HG03196 (cell line): ENCODE results near the gene RILPL2.
"Not testable (repeated sequence)": the region's sequence is repeated elsewhere in the genome, so short reads cannot be mapped to it uniquely, and the experiment has no call there.

ENCODE experiments used
- ATAC-seq: cut with Tn5 transposase; IDR thresholded peaks from one replicate; pipeline ENCODE4 v1.9.1; 2021; ENCODE audit not compliant: unreplicated experiment

Gene RILPL2

DNA sequence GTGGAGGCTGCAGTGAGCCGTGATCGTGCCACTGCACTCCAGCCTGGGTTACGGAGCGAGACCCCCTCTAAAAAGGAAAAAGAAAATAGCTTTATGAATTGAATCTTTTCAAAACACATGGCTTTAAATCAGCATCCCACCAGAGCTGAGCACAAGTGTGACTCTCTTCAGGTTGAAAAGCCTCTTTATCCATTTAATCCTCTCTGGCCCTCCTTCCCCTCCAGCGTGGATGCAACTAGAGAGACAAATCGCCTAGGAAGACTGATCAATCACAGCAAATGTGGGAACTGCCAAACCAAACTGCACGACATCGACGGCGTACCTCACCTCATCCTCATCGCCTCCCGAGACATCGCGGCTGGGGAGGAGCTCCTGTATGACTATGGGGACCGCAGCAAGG lies 29.2 kb downstream of the RILPL2 start:
- not testable (repeated sequence) for ATAC-seq

DNA sequence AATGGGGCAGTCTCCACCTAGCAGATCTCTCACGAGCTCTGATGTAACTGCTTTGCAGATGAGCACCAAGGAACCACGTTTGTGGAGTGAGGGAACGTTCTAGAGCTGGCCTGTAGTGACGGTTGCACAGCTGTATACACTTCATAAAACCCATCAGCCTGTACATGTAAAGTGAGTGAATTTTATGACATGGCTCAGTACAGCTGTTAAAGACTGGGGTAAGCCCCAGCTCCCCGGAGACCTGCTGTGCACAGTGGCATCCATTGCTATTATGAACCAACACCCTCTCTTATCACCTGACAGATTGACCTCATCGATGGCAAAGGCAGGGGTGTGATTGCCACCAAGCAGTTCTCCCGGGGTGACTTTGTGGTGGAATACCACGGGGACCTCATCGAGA lies 31.9 kb downstream of the RILPL2 start:
- no peak for ATAC-seq

DNA sequence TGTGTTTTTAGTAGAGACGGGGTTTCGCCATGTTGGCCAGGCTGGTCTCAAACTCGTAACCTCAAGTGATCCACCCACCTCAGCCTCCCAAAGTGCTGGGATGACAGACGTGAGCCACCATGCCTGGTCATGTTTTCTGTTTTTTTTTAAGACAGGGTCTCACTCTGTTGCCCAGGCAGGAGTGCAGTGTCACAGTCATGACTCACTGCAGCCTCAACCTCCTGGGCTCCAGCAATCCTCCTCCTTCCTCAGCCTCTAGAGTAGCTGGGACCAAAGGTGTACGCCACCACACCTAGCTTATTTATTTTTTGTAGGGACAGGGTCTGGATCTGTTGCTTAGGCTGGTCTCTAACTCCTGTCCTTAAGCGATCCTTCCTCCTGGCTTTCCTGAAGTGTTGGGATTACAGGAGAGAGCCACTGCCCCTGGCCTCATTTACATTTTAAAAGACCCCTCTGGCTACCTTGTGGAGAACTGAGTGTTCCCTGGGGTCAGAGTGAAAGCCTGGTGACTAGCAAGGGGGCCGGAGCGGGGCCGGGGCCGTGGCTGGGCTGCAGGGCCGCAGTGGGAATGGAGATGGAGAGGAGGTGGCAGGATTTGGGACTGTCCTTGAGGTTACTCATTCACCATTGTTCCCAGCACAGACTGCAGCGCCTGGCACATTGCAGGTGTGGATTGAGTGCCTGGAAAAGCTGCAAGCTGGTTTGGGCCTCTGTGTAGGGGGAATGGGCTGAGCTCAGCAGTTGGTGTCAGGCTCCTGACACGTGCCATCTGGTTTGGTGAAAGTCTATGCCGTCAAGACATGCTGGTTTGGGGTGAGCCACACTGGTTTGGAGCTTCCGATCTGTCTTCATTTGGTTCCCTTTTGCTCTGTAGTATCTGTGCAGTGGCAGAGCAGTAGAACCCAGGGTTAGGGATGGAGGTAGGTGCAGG lies 34.5 kb downstream of the RILPL2 start:
- no peak for ATAC-seq

DNA sequence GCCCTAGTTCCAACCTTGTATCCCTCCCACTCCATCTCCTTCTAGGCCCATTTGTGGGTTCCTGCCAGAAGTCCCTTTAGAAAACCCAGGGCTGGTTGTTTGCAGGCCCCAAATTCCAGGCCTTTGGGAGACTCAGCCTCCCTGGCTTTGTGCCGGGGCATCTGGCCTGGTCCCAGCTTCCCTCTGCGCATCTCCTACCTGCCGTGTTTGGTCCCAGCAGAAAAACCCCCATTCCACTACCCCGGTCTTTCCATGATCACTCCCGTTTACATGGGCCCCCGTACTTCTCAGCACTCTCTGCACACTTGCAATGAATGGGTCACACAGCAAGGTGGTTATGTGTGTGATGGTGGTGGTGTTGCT lies 37.2 kb downstream of the RILPL2 start:
- no peak for ATAC-seq

DNA sequence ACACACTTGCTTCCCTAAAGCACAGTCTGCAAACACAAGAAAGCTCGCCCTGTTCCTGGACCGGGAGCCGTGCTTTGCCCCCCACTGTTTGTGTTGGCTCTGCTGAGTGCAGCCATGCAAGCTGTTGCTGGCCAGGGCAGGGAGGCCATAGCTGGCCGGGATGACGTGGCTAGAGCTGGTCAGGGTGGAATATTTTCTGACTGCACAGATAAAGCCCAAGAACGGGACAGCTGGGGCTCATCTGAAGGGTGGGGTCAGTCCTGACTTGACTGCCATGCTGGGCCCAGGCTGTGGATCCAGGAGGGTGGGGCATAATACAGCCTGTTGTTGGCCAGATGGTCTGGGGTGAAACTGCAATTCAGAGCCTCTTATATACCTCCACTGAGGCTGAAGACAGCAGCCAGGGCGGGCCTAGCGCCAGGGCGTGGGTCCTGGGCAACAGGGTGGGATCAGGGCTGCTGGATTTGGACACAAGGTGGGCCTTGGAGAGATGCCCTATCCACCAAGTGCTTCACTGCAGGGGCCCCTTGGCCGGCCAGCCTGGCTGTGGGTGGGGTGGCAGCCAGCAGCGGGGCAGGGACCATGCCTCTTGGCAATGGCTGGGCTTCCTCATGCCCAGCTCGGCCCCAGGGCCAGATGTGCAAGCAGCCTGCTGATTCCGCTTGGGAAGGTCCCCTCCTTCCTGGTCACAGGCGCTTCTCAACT lies 37.8 kb downstream of the RILPL2 start:
- ATAC-seq: no peak

DNA sequence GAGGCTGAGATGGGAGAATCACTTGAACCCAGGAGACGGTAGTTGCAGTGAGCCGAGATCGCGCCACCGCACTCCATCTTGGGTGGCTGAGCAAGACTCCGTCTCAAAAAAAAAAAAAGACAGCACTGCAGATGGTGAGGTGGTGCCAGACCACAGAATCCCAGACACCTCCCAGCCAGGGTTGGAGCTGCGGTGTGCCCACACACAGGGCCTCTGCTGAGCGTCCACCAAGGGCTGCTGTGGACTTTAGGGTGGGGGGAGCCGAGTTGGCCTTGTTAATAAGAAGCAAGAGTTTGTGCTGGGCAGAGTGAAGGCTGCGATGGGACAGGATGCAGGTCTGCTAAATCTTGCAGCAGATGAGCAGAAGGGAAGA lies 38.3 kb downstream of the RILPL2 start:
- no peak for ATAC-seq

DNA sequence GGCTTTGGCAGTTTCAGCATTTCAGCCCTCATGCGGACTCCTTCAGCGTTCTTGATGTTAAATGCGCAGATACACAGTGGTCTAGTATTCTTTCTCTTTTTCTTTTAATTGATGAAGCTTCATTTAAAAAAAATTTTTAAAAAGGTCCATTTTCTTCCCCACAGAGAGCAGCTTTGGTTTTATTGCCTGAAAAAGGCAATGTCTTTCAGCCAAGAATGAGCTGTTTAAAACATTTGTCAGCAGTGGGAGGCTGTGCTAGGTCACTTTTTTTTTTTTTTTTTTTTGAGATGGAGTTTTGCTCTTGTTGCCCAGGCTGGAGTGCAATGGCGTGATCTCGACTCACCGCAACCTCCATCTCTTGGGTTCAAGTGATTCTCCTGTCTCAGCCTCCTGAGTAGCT lies 39.1 kb downstream of the RILPL2 start:
- no peak for ATAC-seq

DNA sequence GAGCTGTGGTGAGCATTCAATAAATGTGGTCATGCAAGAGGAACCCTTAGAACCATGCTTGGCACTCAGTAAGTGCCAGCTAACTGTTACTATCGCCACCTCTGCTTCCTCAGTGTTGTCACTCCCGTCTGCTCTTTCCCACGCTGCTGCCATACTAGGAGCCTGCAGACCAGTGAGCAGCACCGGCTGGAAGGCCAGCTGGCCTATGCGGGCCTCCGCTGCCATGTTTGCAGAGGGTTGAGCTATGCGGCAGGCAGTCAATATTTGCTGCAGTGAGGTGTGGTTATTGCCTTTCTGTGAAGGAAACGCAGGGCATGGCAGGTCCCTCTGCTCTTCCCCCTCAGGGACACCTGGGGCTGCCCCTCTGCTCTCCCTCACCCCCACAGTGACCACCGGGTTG lies 39.5 kb downstream of the RILPL2 start:
- no peak for ATAC-seq

DNA sequence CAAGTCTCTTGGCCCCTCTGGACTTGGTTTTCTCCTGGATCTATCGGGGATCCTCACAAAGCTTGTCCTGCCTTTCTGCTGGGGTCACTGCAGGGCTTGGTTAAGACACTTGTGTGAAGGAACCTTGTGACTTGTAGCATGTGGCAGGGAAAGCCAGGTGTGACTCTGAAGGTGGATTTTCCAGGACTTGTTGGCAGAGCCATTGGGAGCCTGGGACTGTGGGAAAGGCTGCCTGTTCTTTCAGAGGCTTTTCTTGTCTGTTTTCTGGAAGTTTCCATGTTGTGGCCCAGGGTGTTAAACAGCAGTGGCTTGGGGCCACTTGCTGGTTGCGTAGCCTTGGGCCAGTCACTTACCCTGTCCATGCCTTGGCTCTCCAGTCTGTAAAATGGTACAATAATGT lies 39.9 kb downstream of the RILPL2 start:
- ATAC-seq: no peak

DNA sequence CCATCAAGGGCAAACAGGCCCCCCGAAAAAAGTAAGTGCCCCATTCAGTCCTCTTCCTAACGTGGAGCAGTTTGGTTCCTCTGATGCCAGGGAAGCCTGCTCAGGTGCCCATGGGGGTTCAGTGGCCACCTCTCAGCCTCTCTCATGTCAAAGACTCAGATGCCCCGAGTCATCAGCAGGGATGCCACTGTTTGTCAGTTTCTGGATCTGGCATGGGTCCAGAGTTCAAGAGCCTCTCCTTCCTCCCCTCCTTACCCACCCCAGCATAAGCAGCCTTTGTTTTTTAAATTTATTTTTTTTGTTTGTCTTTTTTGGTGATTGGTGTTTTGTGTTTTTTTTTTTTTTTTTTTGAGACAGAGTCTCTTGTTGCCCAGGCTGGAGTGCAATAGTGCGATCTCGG lies 41.2 kb downstream of the RILPL2 start:
- no peak for ATAC-seq

DNA sequence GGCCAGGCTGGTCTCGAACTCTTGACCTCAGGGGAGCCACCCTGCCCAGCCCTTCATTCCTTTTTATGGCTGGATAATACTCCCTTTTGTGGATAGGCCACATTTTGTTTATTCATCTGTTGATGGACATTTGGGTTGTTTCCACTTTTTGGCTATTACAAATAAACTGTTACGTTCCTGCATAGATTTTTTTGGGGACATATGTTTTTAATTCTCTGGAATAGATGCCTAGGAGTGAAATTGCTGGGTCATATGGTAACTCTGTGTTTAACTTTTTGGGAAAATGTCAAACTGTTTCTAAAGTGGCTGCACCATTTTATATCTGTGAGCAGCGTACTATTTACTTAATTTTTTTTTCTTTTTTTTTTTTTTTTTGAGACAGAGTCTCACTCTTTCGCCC lies 42.7 kb downstream of the RILPL2 start:
- no peak for ATAC-seq

DNA sequence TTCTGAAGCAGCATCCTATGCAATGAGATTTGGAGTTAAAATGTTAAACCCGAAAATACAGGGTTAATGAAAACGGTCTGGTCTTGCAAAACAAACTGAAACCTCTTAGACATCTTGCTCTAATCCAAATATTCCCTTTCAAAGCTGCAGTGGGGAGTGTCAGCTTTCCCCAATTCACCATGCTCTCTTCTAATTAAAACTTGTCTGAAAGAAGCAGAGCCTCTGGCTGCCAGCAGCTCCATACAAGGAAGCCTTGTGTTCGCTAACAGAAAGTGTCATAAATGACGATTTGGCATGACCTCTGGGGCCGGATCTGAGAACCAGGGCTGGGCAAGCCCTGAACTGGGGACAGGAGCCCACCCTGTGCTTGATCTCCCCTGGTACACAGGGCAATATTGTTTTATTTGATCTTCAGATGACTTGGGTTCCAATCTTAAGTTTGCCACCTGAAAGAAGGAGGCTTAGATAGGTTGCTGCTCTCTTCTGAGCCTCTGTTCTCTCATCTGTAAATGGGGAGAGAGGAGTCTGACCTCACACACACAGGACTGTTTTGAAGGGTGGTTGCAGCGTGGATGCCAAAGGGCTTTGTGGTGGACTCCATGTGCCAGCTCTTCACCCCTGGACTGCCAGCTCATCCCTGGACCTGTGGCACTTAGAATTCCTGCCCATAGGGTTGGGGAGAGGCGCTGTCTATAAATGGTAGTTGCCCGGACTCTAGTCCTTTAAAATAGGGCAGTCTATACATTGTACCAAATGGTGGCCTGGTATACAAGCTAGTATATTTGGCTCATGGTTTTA lies 44.7 kb downstream of the RILPL2 start:
- no peak for ATAC-seq

DNA sequence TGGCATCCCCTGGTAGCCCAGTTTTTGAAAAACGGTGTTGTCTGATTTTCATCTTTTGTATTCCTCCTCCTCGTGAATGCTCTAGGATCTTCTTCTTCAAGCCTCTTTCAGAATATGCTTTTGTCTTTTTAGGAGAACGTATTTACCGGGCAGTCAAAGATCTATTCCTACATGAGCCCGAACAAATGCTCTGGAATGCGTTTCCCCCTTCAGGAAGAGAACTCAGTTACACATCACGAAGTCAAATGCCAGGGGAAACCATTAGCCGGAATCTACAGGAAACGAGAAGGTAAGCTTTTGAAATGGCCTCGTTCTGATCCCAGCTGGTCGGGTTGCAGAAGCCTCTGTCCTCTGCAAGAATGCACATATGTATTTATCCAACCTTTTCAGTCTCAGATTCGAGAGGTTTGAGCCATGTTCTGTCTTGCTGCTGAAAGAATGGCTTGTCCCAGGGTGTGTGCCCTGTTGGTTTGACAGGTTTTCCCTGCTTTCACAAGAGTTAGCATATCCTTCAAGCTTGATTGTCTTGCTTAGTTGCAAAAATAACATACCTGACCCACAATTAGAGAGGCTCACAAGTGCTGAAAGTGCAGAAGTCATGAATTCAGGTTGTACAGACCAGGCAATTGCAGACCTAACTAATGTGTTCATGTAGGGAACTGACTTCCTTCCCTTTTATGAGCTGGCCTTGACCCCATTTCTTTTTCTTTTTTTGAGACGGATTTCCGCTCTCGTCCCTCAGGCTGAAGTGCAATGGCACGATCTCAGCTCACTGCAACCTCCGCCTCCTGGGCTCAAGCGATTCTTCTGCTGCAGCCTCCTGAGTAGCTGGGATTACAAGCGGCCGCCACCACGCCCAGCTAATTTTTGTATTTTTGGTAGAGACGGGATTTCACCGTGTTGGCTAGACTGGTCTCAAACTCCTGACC lies 45.7 kb downstream of the RILPL2 start:
- ATAC-seq: no peak

DNA sequence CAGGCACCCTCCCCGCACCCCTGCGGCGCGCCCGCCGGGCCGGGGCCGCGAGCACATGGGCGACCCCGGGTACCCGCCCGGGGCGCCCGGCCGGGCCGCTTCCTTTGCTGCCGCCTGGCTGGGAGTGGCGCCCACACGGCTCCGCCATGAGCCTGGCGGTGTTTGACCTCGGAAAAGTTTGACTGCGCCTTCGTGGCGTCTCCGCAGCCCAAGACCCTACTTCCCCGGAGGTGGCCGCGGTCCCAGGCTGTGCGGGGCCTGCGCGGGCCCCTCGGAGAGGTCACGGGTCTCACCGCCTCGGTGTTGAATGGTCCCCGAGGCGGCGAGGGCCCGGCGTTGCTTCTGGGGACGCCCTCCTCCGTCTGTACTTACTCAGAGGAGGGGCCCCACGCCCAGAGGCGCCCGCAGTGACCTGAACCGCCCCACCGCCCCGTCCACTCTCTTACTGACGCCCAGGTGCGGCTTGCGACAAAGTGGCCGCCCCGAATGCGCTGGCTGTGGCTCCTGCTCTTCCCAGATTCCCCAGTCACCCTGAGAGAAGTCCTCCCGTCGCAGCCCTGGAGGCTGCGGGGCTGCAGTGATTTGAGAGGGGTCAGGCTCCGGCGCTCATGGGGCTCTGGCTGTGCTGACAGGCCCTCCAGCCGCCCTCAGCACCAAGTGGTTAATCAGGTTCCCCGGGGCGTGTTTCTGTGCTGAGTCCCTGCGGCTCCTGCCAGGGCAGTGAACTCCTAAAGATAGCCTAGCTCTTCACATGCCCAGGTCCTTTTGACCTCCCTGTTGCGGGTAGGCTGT lies 46.7 kb downstream of the RILPL2 start:
- no peak for ATAC-seq

DNA sequence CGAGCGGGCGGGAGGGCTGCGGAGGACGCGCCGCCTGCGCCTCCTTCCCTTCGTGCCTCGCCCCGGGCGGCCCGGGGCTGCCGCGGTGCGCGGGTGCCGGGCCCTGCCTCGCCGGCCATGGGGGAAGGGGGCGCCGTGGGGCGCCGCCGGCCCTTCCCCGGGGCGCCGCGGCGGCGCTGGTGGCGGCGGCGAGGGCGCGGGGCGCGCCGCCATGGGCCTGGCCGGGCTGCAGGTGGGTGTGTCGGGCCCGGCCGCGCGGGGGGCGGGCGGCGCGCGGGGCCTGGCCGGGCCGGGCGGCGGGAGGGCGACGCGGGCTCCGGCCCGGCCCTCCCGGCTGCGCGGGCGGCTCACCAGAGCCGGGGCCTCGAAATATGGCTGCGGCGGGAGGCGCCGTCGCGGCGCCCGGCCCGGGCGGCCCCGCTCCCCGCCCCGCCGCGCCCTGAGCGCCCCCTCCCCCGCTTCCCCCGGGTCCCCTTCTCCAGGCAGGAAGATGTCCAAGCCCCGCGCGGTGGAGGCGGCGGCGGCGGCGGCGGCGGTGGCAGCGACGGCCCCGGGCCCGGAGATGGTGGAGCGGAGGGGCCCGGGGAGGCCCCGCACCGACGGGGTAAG lies 47.4 kb downstream of the RILPL2 start:
- no peak for ATAC-seq

DNA sequence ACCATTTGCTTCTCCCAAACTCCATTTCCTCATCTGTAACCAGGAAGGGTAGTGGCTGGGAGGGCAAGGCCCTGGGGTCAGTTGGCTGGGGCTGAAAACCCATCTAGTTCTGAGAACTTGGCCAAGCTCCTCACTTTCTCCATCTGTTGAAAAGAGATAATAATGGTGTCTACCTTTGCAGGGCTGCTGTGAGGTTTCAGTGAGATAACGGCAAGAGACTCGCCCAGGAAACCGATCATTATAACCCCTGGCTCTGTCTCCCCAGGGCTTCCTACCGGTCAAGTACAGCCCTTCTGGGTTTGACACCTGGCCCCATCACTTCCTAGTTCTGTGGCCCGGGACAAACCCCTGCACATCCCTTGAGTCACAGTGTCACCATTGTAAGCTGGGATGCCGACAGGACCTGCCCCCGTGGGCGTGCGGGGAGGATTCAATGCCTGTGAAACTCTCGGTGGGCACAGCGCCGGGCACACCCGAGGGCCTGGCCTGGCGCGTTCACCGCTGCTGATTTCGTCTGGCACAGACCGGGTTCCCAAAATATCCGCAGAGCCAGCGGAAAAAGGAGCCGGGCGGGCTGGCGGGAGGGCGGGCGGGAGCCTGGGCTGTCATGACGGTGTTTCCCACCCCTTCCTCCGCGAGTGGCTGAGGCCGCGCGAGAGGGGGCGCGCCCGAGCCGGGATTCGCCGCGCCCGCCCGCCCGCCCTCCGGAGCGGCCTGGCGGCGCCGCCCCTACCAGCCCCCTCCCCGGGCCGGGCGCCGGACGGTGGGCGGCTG lies 48.1 kb downstream of the RILPL2 start:
- ATAC-seq: peak; percentile 34

DNA sequence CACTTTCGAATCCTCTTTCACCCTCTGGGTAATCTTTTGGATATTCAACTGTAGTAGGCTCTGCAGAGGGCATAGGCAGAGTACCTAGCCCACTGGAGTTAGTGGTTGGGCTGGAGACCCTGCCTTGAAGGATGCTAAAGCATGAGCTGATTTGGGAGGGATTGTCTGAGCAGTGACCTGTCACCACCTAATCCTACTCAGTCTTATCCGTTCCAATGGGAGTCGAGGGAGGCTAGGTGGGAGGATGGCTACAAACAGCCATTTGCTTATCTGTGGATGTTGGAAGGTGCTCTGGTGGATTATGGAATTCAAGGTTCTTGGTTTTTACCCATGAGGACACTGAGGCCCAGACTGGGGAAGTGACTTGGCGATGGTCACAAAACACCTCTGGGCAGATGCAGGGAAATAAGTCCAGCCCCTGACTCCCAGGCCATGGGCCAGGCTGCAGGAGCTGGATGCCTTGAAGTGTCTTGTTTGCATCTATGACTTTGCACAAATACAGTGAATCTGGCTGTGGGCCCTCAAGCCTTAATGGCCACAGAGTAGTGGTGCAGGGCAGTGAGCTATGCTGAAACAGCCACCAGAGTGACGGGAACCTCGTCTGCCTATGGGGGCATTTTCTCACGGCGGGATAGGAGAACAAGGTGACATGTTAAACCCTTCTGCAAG lies 48.8 kb downstream of the RILPL2 start:
- no peak for ATAC-seq

DNA sequence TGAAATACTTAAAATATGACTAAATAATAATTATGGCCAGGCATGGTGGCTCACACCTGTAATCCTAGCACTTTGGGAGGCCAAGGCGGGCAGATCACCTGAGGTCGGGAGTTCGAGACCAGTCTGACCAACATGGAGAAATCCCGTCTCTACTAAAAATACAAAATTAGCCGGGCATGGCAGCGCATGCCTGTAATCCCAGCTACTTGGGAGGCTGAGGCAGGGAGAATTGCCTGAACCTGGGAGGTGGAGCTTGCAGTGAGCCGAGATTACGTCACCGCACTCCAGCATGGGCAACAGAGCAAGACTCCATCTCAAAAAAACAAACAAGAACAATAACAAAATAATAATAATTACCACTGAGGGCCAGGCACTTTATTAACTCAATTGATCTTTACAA lies 50.9 kb downstream of the RILPL2 start:
- ATAC-seq: not testable (repeated sequence)
